Thoracic aorta (tissue), 2 donors: ENCODE results near the gene NUDCD3. TPM values are rescaled to one million over a fixed set of nuclear protein-coding genes. Genes with fewer than 3 reads are reported as not detected.

Experiments
- ATAC-seq: fragments of 150-250 bp; one replicate; pipeline ENCODE4 v1.8.0; 2017; ENCODE audit warnings: low read depth; ENCODE audit not compliant: insufficient number of reproducible peaks, low FRiP score
- DNase-seq: peaks from one replicate; pipeline ENCODE4 v3.0.0-alpha.2; 2020; ENCODE audit warnings: low spot score
- H3K27ac ChIP-seq, 2 donors: fragments of 200-600 bp; sonication (generic); 1 replicate in 1 of 2; 2 replicates in 1 of 2; pipeline ENCODE4 v1.5.1; 2016; ENCODE audit warnings: mild to moderate bottlenecking in 2 of 2, moderate library complexity in 2 of 2
- H3K27me3 ChIP-seq: fragments of 200-600 bp; sonication (generic); replicated peaks from 2 replicates; pipeline ENCODE4 v1.6.0; 2016; ENCODE audit warnings: mild to moderate bottlenecking; ENCODE audit not compliant: insufficient read depth
- H3K36me3 ChIP-seq: fragments of 200-600 bp; sonication (generic); one replicate; pipeline ENCODE4 v1.5.1; 2016
- H3K4me1 ChIP-seq, 2 donors: fragments of 200-600 bp; sonication (generic); 1 replicate in 1 of 2; 2 replicates in 1 of 2; pipeline versions ENCODE4 v1.5.1 to v1.6.0; 2016; ENCODE audit warnings: low read depth in 2 of 2, mild to moderate bottlenecking in 1 of 2; ENCODE audit not compliant: control insufficient read depth in 1 of 2
- H3K4me3 ChIP-seq: fragments of 200-600 bp; sonication (generic); 2 replicates; pipeline ENCODE4 v1.5.1; 2016; ENCODE audit warnings: mild to moderate bottlenecking
- H3K9me3 ChIP-seq: fragments of 200-600 bp; sonication (generic); 2 replicates; pipeline ENCODE4 v1.5.1; 2016
- CTCF ChIP-seq: fragments of 200-600 bp; sonication (generic); IDR thresholded peaks from one replicate; pipeline ENCODE4 v1.5.1; 2019; ENCODE audit warnings: antibody characterized with exemption
- total RNA-seq, 2 donors: library from RNA; depleted of rRNA; stranded (reverse); fragments of >200 nt; gene quantifications; one replicate each; pipeline versions ENCODE4 v1.1.0 to v1.2.3, GENCODE V29; 2016

Gene NUDCD3
- total RNA-seq, 2 donors from 2014 or later: 57.0 to 64.5 TPM

- no peaks in the 10 kb centered on the region for H3K4me1 ChIP-seq
- H3K27me3 ChIP-seq: no peaks in the 10 kb centered on the region
- H3K27ac ChIP-seq: no peak overlapping the region
- no peak for TF ChIP-seq CTCF
- H3K4me3 ChIP-seq: no peak overlapping the region
- no peaks in the 10 kb centered on the region for H3K9me3 ChIP-seq
- DNase-seq (no peak), ATAC-seq (no peak)
- no peaks in the 10 kb centered on the region for H3K36me3 ChIP-seq
Measured at GRCh38 chr7:44537442-44537841, 47.0 kb upstream of the NUDCD3 start.

GRCh38 chr7:44536090-44536489, 45.6 kb upstream of the NUDCD3 start:
- no peaks in the 10 kb centered on the region for H3K27me3 ChIP-seq
- TF ChIP-seq CTCF: no peak
- DNase-seq (no peak), ATAC-seq (no peak)
- no peaks in the 10 kb centered on the region for H3K36me3 ChIP-seq
- no peak overlapping the region for H3K27ac ChIP-seq
- no peak overlapping the region for H3K4me3 ChIP-seq
- H3K9me3 ChIP-seq: no peaks in the 10 kb centered on the region
- H3K4me1 ChIP-seq: no peaks in the 10 kb centered on the region

- no peaks in the 10 kb centered on the region for H3K4me1 ChIP-seq
- ATAC-seq (no peak), DNase-seq (no peak)
- no peak for TF ChIP-seq CTCF
- H3K9me3 ChIP-seq: no peaks in the 10 kb centered on the region
- no peaks in the 10 kb centered on the region for H3K27me3 ChIP-seq
- no peaks in the 10 kb centered on the region for H3K36me3 ChIP-seq
- H3K27ac ChIP-seq: no peak overlapping the region
- no peak overlapping the region for H3K4me3 ChIP-seq
Measured at GRCh38 chr7:44535348-44536064, 45.0 kb upstream of the NUDCD3 start.

- Histone ChIP-seq H3K9me3 (no peaks in the 10 kb centered on the region), H3K36me3 (no peaks in the 10 kb centered on the region), H3K4me1 (no peaks in the 10 kb centered on the region), H3K4me3 (no peak overlapping the region), H3K27me3 (no peaks in the 10 kb centered on the region), H3K27ac (no peak overlapping the region)
- DNase-seq (no peak), ATAC-seq (no peak)
- peak; percentile 40 for TF ChIP-seq CTCF
Measured at GRCh38 chr7:44534501-44534900, 44.0 kb upstream of the NUDCD3 start.

GRCh38 chr7:44534087-44534486, 43.6 kb upstream of the NUDCD3 start:
- H3K36me3 ChIP-seq: no peaks in the 10 kb centered on the region
- no peak for ATAC-seq

More at GRCh38 chr7:44534087-44534486, 43.6 kb upstream of the NUDCD3 start:
- H3K9me3 ChIP-seq: no peaks in the 10 kb centered on the region
- no peak overlapping the region for H3K4me3 ChIP-seq
- no peak overlapping the region for H3K27ac ChIP-seq
- no peak for TF ChIP-seq CTCF
- no peaks in the 10 kb centered on the region for H3K4me1 ChIP-seq
- no peaks in the 10 kb centered on the region for H3K27me3 ChIP-seq
- DNase-seq: no peak
